Trophoblast cell (in vitro differentiated cells and primary cell): ENCODE data around the gene EME1.
A peak's percentile ranks its signal among the peaks of the same experiment; 100 is the strongest.

Source experiments
- DNase-seq, 2 donors: peaks; one replicate each; pipeline ENCODE4 v3.0.0-alpha.2; 2016
- H2AFZ ChIP-seq: 2 replicates; pipeline ENCODE4 v1.6.1; 2013; ENCODE audit warnings: low read length, moderate library complexity, mild to moderate bottlenecking; ENCODE audit not compliant: insufficient read depth, poor library complexity
- H2AK5ac ChIP-seq: 2 replicates; pipeline ENCODE4 v1.6.1; 2013; ENCODE audit warnings: mild to moderate bottlenecking, low read length
- H2BK120ac ChIP-seq: 2 replicates; pipeline ENCODE4 v1.6.1; 2013; ENCODE audit warnings: low read length, mild to moderate bottlenecking, moderate library complexity; ENCODE audit not compliant: insufficient read depth, poor library complexity
- H2BK12ac ChIP-seq: 2 replicates; pipeline ENCODE4 v1.6.1; 2013; ENCODE audit warnings: mild to moderate bottlenecking, low read length, moderate library complexity
- H2BK5ac ChIP-seq: 2 replicates; pipeline ENCODE4 v1.6.1; 2013; ENCODE audit warnings: low read length, low read depth, moderate library complexity, mild to moderate bottlenecking; ENCODE audit not compliant: poor library complexity
- H3K14ac ChIP-seq: 2 replicates; pipeline ENCODE4 v1.6.1; 2013; ENCODE audit warnings: mild to moderate bottlenecking, low read length
- H3K18ac ChIP-seq: 2 replicates; pipeline ENCODE4 v1.6.1; 2013; ENCODE audit warnings: mild to moderate bottlenecking, low read length
- H3K23ac ChIP-seq: 2 replicates; pipeline ENCODE4 v1.6.1; 2013; ENCODE audit warnings: low read length
- H3K27ac ChIP-seq: 2 replicates; pipeline ENCODE4 v1.5.1; 2013; ENCODE audit warnings: low read depth, mild to moderate bottlenecking, inconsistent platforms, low read length, moderate library complexity
- H3K27me3 ChIP-seq: 2 replicates; pipeline ENCODE4 v1.6.1; 2013; ENCODE audit warnings: inconsistent platforms, mild to moderate bottlenecking, low read length, moderate library complexity; ENCODE audit not compliant: insufficient read depth
- H3K36me3 ChIP-seq, 2 experiments: 1 replicate in 1 of 2; 2 replicates in 1 of 2; pipeline ENCODE4 v1.6.1; 2013; ENCODE audit warnings: low read length in 2 of 2, mild to moderate bottlenecking in 2 of 2, moderate library complexity in 1 of 2; ENCODE audit not compliant: insufficient read depth in 2 of 2, control insufficient read depth in 1 of 2
- H3K4ac ChIP-seq: 2 replicates; pipeline ENCODE4 v1.6.1; 2013; ENCODE audit warnings: low read depth, mild to moderate bottlenecking, low read length, moderate library complexity
- H3K4me1 ChIP-seq, 2 experiments: 1 replicate in 1 of 2; 2 replicates in 1 of 2; pipeline ENCODE4 v1.6.1; 2013; ENCODE audit warnings: low read length in 2 of 2, mild to moderate bottlenecking in 2 of 2, moderate library complexity in 1 of 2; ENCODE audit not compliant: insufficient read depth in 2 of 2, control insufficient read depth in 1 of 2
- H3K4me2 ChIP-seq: 2 replicates; pipeline ENCODE4 v1.6.1; 2013; ENCODE audit warnings: inconsistent platforms, mild to moderate bottlenecking, low read length, moderate library complexity
- H3K4me3 ChIP-seq: 2 replicates; pipeline ENCODE4 v1.5.1; 2013; ENCODE audit warnings: mild to moderate bottlenecking, low read depth, low read length, inconsistent platforms
- H3K79me1 ChIP-seq: one replicate; pipeline ENCODE4 v1.6.1; 2013; ENCODE audit warnings: low read length
- H3K79me2 ChIP-seq: 2 replicates; pipeline ENCODE4 v1.6.1; 2013; ENCODE audit warnings: low read length, mild to moderate bottlenecking; ENCODE audit not compliant: control insufficient read depth, insufficient read depth, poor library complexity
- H3K9ac ChIP-seq: 2 replicates; pipeline ENCODE4 v1.6.1; 2013; ENCODE audit warnings: mild to moderate bottlenecking, low read length
- H3K9me3 ChIP-seq: 2 replicates; pipeline ENCODE4 v1.6.1; 2013; ENCODE audit warnings: low read depth, mild to moderate bottlenecking, control low read depth, inconsistent platforms, low read length; ENCODE audit not compliant: insufficient read depth
- H4K12ac ChIP-seq: 2 replicates; pipeline ENCODE4 v1.6.1; 2013; ENCODE audit warnings: low read depth, mild to moderate bottlenecking, low read length, moderate library complexity
- H4K8ac ChIP-seq: 2 replicates; pipeline ENCODE4 v1.6.1; 2013; ENCODE audit warnings: low read depth, mild to moderate bottlenecking, low read length, moderate library complexity
- H4K91ac ChIP-seq: one replicate; pipeline ENCODE4 v1.6.1; 2013; ENCODE audit warnings: low read depth, mild to moderate bottlenecking, low read length, moderate library complexity
- WGBS: extraction: QIAGEN DNeasy Blood & Tissue Kit; methylation state at CpG from one replicate; pipeline ENCODE4 v1.1.7; 2013; ENCODE audit warnings: missing lambda C conversion rate; ENCODE audit not compliant: insufficient read length, insufficient coverage; ENCODE audit errors: extremely low coverage; 5-methylcytosine and 5-hydroxymethylcytosine counted together

EME1 gene

DNA sequence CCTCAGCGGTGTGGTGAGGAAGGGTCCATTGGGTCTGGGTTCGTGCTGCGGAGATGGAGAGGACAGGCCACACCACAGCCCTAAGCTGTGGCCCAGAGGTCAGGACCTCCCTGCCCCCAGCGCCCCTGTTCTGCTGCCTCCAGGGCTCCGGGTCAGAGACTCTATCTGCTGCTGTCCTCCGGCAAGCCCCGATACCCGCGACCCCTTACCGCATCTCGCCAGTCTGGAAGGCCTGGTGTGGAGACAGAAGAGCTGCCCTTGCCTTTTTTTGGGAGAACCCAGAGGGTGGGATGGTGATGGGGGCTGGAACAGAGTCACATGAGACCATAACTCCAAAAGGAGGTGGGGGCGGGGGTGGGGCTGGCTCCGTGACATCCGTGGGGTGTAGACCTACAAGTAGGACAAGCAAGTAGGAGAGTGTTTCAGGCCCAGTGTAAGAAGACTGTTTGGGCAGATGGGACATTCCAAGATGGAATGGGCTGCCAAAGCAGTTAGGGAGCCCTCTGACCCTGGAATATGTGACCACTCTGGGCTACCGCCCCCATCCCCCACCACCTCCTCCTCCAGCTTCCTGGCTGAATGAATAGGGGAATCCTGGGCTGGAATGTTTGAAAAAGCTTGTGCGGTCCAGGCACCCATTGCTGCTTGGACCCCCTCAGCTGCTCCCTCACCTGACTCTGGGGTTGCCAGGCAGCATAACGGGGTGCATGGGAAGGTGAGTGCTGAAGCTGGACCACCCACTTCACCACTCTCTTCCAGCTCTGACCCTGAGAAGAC, 25.7 kb upstream of the EME1 start:
- Histone ChIP-seq H3K27me3 (no peaks in the 10 kb centered on the region), H4K8ac (peak overlapping the region; percentile 91), H3K18ac (peak overlapping the region; percentile 4), H4K12ac (no peak overlapping the region), H2BK120ac (no peak overlapping the region), H3K4me2 (peak overlapping the region; percentile 83), H3K9ac (peak overlapping the region; percentile 62), H3K4ac (no peak overlapping the region), H4K91ac (no peak overlapping the region), H2BK12ac (no peak overlapping the region), H2AFZ (no peak overlapping the region), H3K4me3 (peak overlapping the region; percentile 92), H2BK5ac (no peak overlapping the region), H3K36me3 (peaks cover 0 to 2% of the 10 kb centered on the region in 2 experiments), H3K27ac (no peak overlapping the region), H3K9me3 (no peaks in the 10 kb centered on the region), H3K23ac (no peak overlapping the region), H3K79me2 (peaks cover 8% of the 10 kb centered on the region), H3K79me1 (peaks cover 12% of the 10 kb centered on the region), H3K14ac (peak overlapping the region; percentile 24), H2AK5ac (peak overlapping the region; percentile 42), H3K4me1 (peaks cover 14 to 15% of the 10 kb centered on the region in 2 experiments)
- WGBS, result no CpG with 5 or more reads among the region's 17 CpGs
- DNase-seq, result no peak

DNA sequence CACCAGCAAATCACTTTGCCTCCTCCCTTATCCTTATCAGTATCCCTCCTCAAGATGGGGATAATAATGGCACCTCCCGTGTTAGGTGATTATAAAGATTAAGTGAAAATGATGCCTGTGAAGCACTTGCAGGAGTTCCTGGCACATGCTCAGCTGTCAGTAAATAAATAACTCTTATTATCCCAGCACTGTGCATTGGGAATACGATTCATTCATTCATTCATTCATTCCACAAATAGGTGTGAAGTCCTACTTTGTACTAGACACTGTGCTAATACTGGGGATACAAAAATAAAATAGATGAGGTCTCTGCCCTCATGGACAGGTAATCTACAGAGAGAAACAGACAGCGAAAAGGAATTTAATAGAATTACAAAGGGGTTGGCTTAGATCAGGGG, 25.1 kb upstream of the EME1 start:
- Histone ChIP-seq H3K9ac (no peak overlapping the region), H3K4me2 (no peak overlapping the region), H2BK120ac (no peak overlapping the region), H3K27ac (no peak overlapping the region), H4K8ac (no peak overlapping the region), H3K9me3 (no peaks in the 10 kb centered on the region), H3K36me3 (peaks cover 0 to 6% of the 10 kb centered on the region in 2 experiments), H4K91ac (no peak overlapping the region), H2AFZ (no peak overlapping the region), H3K79me1 (peaks cover 12% of the 10 kb centered on the region), H3K27me3 (no peaks in the 10 kb centered on the region), H4K12ac (no peak overlapping the region), H2BK12ac (no peak overlapping the region), H2AK5ac (no peak overlapping the region), H3K79me2 (peaks cover 8% of the 10 kb centered on the region), H3K23ac (no peak overlapping the region), H3K18ac (no peak overlapping the region), H3K4ac (no peak overlapping the region), H3K4me3 (no peak overlapping the region), H2BK5ac (no peak overlapping the region), H3K4me1 (peaks cover 14 to 15% of the 10 kb centered on the region in 2 experiments), H3K14ac (no peak overlapping the region)
- WGBS, result no CpG with 5 or more reads among the region's 3 CpGs
- DNase-seq, result no peak

DNA sequence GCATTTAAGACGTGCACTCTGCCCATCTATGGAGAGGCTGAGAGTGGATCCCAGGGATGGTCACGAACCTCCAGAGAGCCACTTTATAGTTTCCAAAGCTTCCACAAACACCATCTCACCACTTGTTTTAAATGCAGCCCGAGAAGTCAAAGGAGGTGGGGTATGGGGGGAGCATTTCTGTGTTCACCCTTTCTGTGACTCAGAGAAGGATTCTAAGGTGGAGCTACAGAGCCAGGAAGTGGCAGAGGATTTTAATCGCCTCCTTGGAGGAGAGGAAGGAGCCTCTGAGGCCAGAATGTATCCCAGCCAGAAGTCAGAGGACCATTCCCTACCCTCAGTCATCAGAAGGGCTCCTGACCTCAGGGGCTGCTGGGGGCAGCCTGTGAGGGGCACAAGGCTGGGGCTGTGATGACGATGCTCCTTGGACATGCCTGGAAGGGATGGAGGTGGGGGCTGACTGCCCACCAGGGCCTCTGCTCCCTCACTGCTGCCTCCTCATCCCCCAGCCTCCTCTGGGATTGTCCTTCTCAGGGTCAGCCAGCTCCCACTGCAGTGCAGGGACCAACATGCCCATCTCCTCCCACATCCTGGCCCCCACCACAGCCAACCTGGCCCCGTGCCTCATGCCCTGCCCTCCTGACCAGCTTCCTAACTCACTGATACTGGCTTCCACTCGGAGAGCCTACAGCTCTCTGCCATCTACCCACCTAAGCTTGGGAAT, 24.3 kb upstream of the EME1 start:
- H2BK120ac ChIP-seq, result no peak overlapping the region
- peaks cover 8% of the 10 kb centered on the region for H3K79me2 ChIP-seq
- DNase-seq, result no peak
- no peak overlapping the region for H3K9ac ChIP-seq
- H3K4me1 ChIP-seq, result peaks cover 14 to 15% of the 10 kb centered on the region in 2 experiments
- no peak overlapping the region for H3K27ac ChIP-seq
- H3K4me2 ChIP-seq, result no peak overlapping the region
- H2AFZ ChIP-seq, result no peak overlapping the region
- no peak overlapping the region for H2BK5ac ChIP-seq
- H4K8ac ChIP-seq, result no peak overlapping the region
- H3K4ac ChIP-seq, result no peak overlapping the region
- H4K91ac ChIP-seq, result no peak overlapping the region
- no peak overlapping the region for H3K23ac ChIP-seq
- no peak overlapping the region for H3K18ac ChIP-seq
- WGBS, result no CpG with 5 or more reads among the region's 7 CpGs
- no peak overlapping the region for H4K12ac ChIP-seq
- H2BK12ac ChIP-seq, result no peak overlapping the region
- H3K27me3 ChIP-seq, result no peaks in the 10 kb centered on the region
- no peak overlapping the region for H3K4me3 ChIP-seq
- H3K79me1 ChIP-seq, result peaks cover 12% of the 10 kb centered on the region
- H3K36me3 ChIP-seq, result peaks cover 3 to 13% of the 10 kb centered on the region in 2 experiments
- no peak overlapping the region for H3K14ac ChIP-seq
- no peaks in the 10 kb centered on the region for H3K9me3 ChIP-seq
- no peak overlapping the region for H2AK5ac ChIP-seq

DNA sequence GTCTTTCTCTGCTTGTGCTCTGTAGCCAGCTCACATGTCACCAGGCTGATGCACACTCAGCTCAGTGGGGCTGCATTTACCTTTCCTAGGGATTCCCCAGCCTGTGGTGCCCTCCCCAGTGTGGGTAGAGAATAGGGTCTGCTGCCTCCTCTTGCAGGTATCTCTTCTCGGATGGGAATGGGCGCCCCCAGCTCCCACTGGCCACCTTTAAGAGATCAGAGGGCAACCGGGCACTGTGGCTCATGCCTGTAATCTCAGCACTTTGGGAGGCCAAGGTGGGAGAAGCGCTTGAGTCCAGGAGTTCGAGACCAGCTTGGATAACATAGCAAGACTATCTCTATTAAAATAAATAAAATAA, 23.8 kb upstream of the EME1 start:
- Histone ChIP-seq H3K4me1 (peaks cover 14 to 15% of the 10 kb centered on the region in 2 experiments), H3K36me3 (peaks cover 9 to 19% of the 10 kb centered on the region in 2 experiments), H2BK12ac (no peak overlapping the region), H3K27ac (no peak overlapping the region), H3K4ac (no peak overlapping the region), H2AK5ac (no peak overlapping the region), H4K8ac (no peak overlapping the region), H2BK5ac (no peak overlapping the region), H4K91ac (no peak overlapping the region), H3K4me3 (no peak overlapping the region), H3K9ac (no peak overlapping the region), H3K79me2 (peaks cover 8% of the 10 kb centered on the region), H3K79me1 (peaks cover 12% of the 10 kb centered on the region), H2AFZ (no peak overlapping the region), H2BK120ac (no peak overlapping the region), H3K14ac (no peak overlapping the region), H3K23ac (no peak overlapping the region), H3K9me3 (no peaks in the 10 kb centered on the region), H3K18ac (no peak overlapping the region), H3K27me3 (no peaks in the 10 kb centered on the region), H3K4me2 (no peak overlapping the region), H4K12ac (no peak overlapping the region)
- DNase-seq, result no peak
- WGBS, result no CpG with 5 or more reads among the region's 5 CpGs
